Measurements from ENCODE around the gene CLN5. TPM values are rescaled to one million over a fixed set of nuclear protein-coding genes. Genes with fewer than 3 reads are reported as not detected.
"Not testable (repeated sequence)": the region's sequence is repeated elsewhere in the genome, so short reads cannot be mapped to it uniquely, and the experiment has no call there.

The CLN5 gene
- total RNA-seq, 1 experiment from 2014 or later, result 11.7 TPM

- no peak for DNase-seq (ENCODE audit: low spot score)
Measured at GRCh38 chr13:76975863-76976262, 16.0 kb upstream of the CLN5 start.

GRCh38 chr13:76976490-76976889, 15.4 kb upstream of the CLN5 start:
- no peak for DNase-seq (ENCODE audit: low spot score)

- DNase-seq (ENCODE audit: low spot score), result no peak
Measured at GRCh38 chr13:76976929-76977328, 15.0 kb upstream of the CLN5 start.

- DNase-seq (ENCODE audit: low spot score), result peak; percentile 61
Measured at GRCh38 chr13:76980075-76980718, 11.7 kb upstream of the CLN5 start.

GRCh38 chr13:76982061-76982460, 9.8 kb upstream of the CLN5 start:
- no peak for DNase-seq (ENCODE audit: low spot score)

GRCh38 chr13:76983676-76984075, 8.2 kb upstream of the CLN5 start:
- no peak for DNase-seq (ENCODE audit: low spot score)

GRCh38 chr13:76991432-76991795, 467 bp upstream of the CLN5 start:
- no peak for DNase-seq (ENCODE audit: low spot score)

- DNase-seq (ENCODE audit: low spot score), result no peak
Measured at GRCh38 chr13:76992548-76993001, 694 bp downstream of the CLN5 start.

- DNase-seq (ENCODE audit: low spot score), result no peak
Measured at GRCh38 chr13:76993021-76993420, 1.1 kb downstream of the CLN5 start.

- no peak for DNase-seq (ENCODE audit: low spot score)
Measured at GRCh38 chr13:76993473-76993872, 1.6 kb downstream of the CLN5 start.

GRCh38 chr13:76994281-76994680, 2.4 kb downstream of the CLN5 start:
- DNase-seq (ENCODE audit: low spot score), result no peak

- DNase-seq (ENCODE audit: low spot score), result no peak
Measured at GRCh38 chr13:77000475-77000874, 8.6 kb downstream of the CLN5 start.

- no peak for DNase-seq (ENCODE audit: low spot score)
Measured at GRCh38 chr13:77001540-77001939, 9.7 kb downstream of the CLN5 start.

GRCh38 chr13:77001963-77002587, 10.2 kb downstream of the CLN5 start:
- no peak for DNase-seq (ENCODE audit: low spot score)

- DNase-seq (ENCODE audit: low spot score), result peak; percentile 49
Measured at GRCh38 chr13:77002590-77003190, 10.8 kb downstream of the CLN5 start.

GRCh38 chr13:77008337-77008736, 16.5 kb downstream of the CLN5 start:
- DNase-seq (ENCODE audit: low spot score), result not testable (repeated sequence)

GRCh38 chr13:77009011-77009410, 17.1 kb downstream of the CLN5 start:
- DNase-seq (ENCODE audit: low spot score), result no peak

GRCh38 chr13:77009719-77010118, 17.8 kb downstream of the CLN5 start:
- not testable (repeated sequence) for DNase-seq (ENCODE audit: low spot score)

- DNase-seq (ENCODE audit: low spot score), result no peak
Measured at GRCh38 chr13:77013853-77014542, 22.1 kb downstream of the CLN5 start.

- no peak for DNase-seq (ENCODE audit: low spot score)
Measured at GRCh38 chr13:77014906-77015685, 23.2 kb downstream of the CLN5 start.

GRCh38 chr13:77016251-77016812, 24.5 kb downstream of the CLN5 start:
- no peak for DNase-seq (ENCODE audit: low spot score)

All from HT-29 (cell line).